Adrenal gland (tissue), 5 donors: ENCODE measurements around the gene PPP3R2.

Experiments used
- POLR2A ChIP-seq, 2 donors: fragments of 450-650 bp; IDR thresholded peaks; one replicate each; pipeline ENCODE4 v1.6.1; 2017; ENCODE audit warnings: antibody characterized with exemption in 2 of 2, mild to moderate bottlenecking in 2 of 2, moderate library complexity in 1 of 2
- TF ChIP-seq, protein P1 (sequence below), 6 experiments: fragments of 450-650 bp in 4 of 6; fragments of 200-600 bp in 2 of 6; sonication (generic) in 1 of 6; IDR thresholded peaks; 1 replicate in 5 of 6; 2 replicates in 1 of 6; pipeline versions ENCODE4 v1.5.1 to v1.8.0; 2016 to 2021; ENCODE audit warnings: antibody characterized with exemption in 6 of 6, mild to moderate bottlenecking in 2 of 6, moderate library complexity in 1 of 6
- donor health status: DM: no; HTN: no; CAD: no.

GRCh38 chr9:101628173-101628572, 33.4 kb upstream of the PPP3R2 start:
- TF ChIP-seq, protein P1, sequence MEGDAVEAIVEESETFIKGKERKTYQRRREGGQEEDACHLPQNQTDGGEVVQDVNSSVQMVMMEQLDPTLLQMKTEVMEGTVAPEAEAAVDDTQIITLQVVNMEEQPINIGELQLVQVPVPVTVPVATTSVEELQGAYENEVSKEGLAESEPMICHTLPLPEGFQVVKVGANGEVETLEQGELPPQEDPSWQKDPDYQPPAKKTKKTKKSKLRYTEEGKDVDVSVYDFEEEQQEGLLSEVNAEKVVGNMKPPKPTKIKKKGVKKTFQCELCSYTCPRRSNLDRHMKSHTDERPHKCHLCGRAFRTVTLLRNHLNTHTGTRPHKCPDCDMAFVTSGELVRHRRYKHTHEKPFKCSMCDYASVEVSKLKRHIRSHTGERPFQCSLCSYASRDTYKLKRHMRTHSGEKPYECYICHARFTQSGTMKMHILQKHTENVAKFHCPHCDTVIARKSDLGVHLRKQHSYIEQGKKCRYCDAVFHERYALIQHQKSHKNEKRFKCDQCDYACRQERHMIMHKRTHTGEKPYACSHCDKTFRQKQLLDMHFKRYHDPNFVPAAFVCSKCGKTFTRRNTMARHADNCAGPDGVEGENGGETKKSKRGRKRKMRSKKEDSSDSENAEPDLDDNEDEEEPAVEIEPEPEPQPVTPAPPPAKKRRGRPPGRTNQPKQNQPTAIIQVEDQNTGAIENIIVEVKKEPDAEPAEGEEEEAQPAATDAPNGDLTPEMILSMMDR (IDR thresholded peaks at IDR 0.05), result no peak
- no peak for TF ChIP-seq POLR2A (IDR thresholded peaks at IDR 0.05)
